Measurements from ENCODE around the gene SLC9A9. TPM values are rescaled to one million over a fixed set of nuclear protein-coding genes. Genes with fewer than 3 reads are reported as not detected.

The SLC9A9 gene
- total and polyA plus RNA-seq, 2 of the 8 experiments (the other 6 are each of a cell fraction or from before 2014, with no cell fraction given): 0.48 to 1.1 TPM

DNA sequence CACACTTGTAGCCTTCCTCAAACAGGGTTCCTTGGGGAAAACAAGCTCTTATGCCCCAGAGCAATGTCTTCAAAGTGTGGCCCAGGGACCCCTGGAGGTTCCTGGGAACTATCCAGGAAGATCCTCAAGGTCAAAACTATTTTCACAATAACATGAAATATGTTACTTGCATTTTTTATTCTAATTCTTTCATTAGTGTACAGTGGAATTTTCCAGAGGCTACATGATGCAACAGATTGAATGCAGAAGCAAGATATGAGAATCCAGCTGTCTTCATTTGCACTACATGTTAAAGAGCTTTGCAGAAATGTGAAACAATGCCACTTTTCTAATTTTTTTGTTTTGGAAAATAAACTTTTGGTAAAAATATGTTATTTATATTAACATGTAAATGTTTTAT is 190.9 kb downstream of the SLC9A9 start:
- no peak overlapping the region for H3K4me3 ChIP-seq (ENCODE audit: extremely low read depth in 1 of 4, insufficient read depth in 2 of 4, low read depth in 3 of 4, low read length in 4 of 4)
- H3K4me1 ChIP-seq (replicated peaks in 1 of 4; ENCODE audit: control insufficient read depth in 3 of 4, insufficient read depth in 4 of 4, low read length in 3 of 4): peaks cover 0 to 4% (median 0%) of the 10 kb centered on the region in 4 experiments; a peak in 3 of 7 replicates
- DNase-seq (ENCODE audit: low read depth in 1 of 2, low spot score in 2 of 2): no peak
- no peak overlapping the region for H3K23ac ChIP-seq (ENCODE audit: insufficient read length)
- H3K27ac ChIP-seq (ENCODE audit: low read depth, low read length): no peak overlapping the region
- H3K79me2 ChIP-seq (ENCODE audit: control insufficient read depth in 1 of 2, insufficient read depth in 2 of 2, low read length in 2 of 2): no peaks in the 10 kb centered on the region
- no peak overlapping the region for H3K4me2 ChIP-seq (ENCODE audit: insufficient read depth in 1 of 2, low read depth in 2 of 2, low read length in 2 of 2)
- H3K79me1 ChIP-seq (ENCODE audit: low read depth, low read length): no peaks in the 10 kb centered on the region
- no peak overlapping the region for H2BK5ac ChIP-seq (ENCODE audit: low read depth, low read length)
- no peak overlapping the region for H2BK20ac ChIP-seq (ENCODE audit: low read length)
- no peak overlapping the region for H4K91ac ChIP-seq (replicated peaks; ENCODE audit: insufficient read length, low read length)
- FAIRE-seq: no peak
- peaks cover 0 to 1% (median 0%) of the 10 kb centered on the region in 4 experiments; a peak in 1 of 7 replicates for H3K27me3 ChIP-seq (replicated peaks in 1 of 4; ENCODE audit: control insufficient read depth in 3 of 4, extremely low read depth in 1 of 4, insufficient read depth in 3 of 4, low read length in 3 of 4)
- no peak overlapping the region for H3K56ac ChIP-seq (replicated peaks; ENCODE audit: insufficient read length, low read depth, low read length)
- H2AFZ ChIP-seq (ENCODE audit: low read length): no peak overlapping the region
- no peak overlapping the region for H4K5ac ChIP-seq (ENCODE audit: insufficient read length, low read depth, low read length)
- ChIA-PET CTCF (ENCODE audit: partially characterized antibody) (interaction anchor here (1.1 to 1.4 kb wide), 3 partner anchors 9 to 224 kb away, joined by 3 to 6 read pairs (median 3); no protein-coding TSS in a partner anchor), POLR2A (ENCODE audit: partially characterized antibody) (interaction anchor here (0.6 kb wide), 1 partner anchor 9 kb away, joined by 3 read pairs; no protein-coding TSS in a partner anchor)
- no peak overlapping the region for H2BK15ac ChIP-seq (ENCODE audit: low read length)
- H3K18ac ChIP-seq (ENCODE audit: extremely low read depth, low read length): no peak overlapping the region
- no peak overlapping the region for H3K9ac ChIP-seq (replicated peaks in 1 of 4; ENCODE audit: extremely low read depth in 1 of 4, low read depth in 3 of 4, low read length in 3 of 4)
- H3K36me3 ChIP-seq (ENCODE audit: control insufficient read depth in 2 of 4, insufficient read depth in 4 of 4, low read length in 3 of 4): no peaks in the 10 kb centered on the region
- H2AK5ac ChIP-seq (ENCODE audit: low read depth, low read length): no peak overlapping the region
- H4K20me1 ChIP-seq (replicated peaks in 1 of 2; ENCODE audit: control insufficient read depth in 1 of 2, insufficient read depth in 2 of 2, low read length in 2 of 2): no peaks in the 10 kb centered on the region
- H3K9me3 ChIP-seq (ENCODE audit: insufficient read depth in 2 of 2, low read depth in 1 of 2, low read length in 1 of 2): peaks cover 0 to 6% of the 10 kb centered on the region in 2 experiments; a peak in 2 of 4 replicates
- no peak overlapping the region for H2BK12ac ChIP-seq (ENCODE audit: low read depth, low read length)
- no peak overlapping the region for H3K14ac ChIP-seq (ENCODE audit: insufficient read length)
- H3K23me2 ChIP-seq (ENCODE audit: low read depth, low read length): no peaks in the 10 kb centered on the region; the same call in 1 of the 2 replicates
- H4K8ac ChIP-seq (ENCODE audit: extremely low read depth, insufficient read depth, low read length): no peak overlapping the region
- H3K4ac ChIP-seq (replicated peaks; ENCODE audit: insufficient read length, low read depth, low read length): no peak overlapping the region
- no peak overlapping the region for H2BK120ac ChIP-seq (replicated peaks; ENCODE audit: low read depth, low read length)
- TF ChIP-seq EP300 (IDR thresholded peaks at IDR 0.05; ENCODE audit: borderline replicate concordance in 1 of 2, low read depth in 2 of 2, low read length in 2 of 2): no peak
- TF ChIP-seq, protein P1, sequence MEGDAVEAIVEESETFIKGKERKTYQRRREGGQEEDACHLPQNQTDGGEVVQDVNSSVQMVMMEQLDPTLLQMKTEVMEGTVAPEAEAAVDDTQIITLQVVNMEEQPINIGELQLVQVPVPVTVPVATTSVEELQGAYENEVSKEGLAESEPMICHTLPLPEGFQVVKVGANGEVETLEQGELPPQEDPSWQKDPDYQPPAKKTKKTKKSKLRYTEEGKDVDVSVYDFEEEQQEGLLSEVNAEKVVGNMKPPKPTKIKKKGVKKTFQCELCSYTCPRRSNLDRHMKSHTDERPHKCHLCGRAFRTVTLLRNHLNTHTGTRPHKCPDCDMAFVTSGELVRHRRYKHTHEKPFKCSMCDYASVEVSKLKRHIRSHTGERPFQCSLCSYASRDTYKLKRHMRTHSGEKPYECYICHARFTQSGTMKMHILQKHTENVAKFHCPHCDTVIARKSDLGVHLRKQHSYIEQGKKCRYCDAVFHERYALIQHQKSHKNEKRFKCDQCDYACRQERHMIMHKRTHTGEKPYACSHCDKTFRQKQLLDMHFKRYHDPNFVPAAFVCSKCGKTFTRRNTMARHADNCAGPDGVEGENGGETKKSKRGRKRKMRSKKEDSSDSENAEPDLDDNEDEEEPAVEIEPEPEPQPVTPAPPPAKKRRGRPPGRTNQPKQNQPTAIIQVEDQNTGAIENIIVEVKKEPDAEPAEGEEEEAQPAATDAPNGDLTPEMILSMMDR (IDR thresholded peaks at IDR 0.05; ENCODE audit: control extremely low read depth in 1 of 3, insufficient read depth in 1 of 3, low read depth in 1 of 3, low read length in 3 of 3): no peak
- TF ChIP-seq CREB1 (IDR thresholded peaks at IDR 0.05): no peak
- TF ChIP-seq CHD2 (IDR thresholded peaks at IDR 0.05; ENCODE audit: low read length): no peak
- TF ChIP-seq SIN3A (conservative IDR thresholded peaks at IDR 0.05 in 1 of 2, IDR thresholded peaks at IDR 0.05 in 1 of 2; ENCODE audit: low read depth in 1 of 2, low read length in 2 of 2): no peak
- TF ChIP-seq TBP (IDR thresholded peaks at IDR 0.05; ENCODE audit: low read depth, low read length): no peak
- TF ChIP-seq YY1 (IDR thresholded peaks at IDR 0.05; ENCODE audit: low read depth, low read length): no peak
- no peak for TF ChIP-seq RXRA (IDR thresholded peaks at IDR 0.05; ENCODE audit: insufficient read depth, low read depth, low read length)
- TF ChIP-seq TAF1 (IDR thresholded peaks at IDR 0.05; ENCODE audit: low read depth, low read length): no peak
- no peak for TF ChIP-seq KDM1A (IDR thresholded peaks at IDR 0.05; ENCODE audit: borderline replicate concordance, low read length)
- no peak for TF ChIP-seq MAFK (IDR thresholded peaks at IDR 0.05; ENCODE audit: low read depth, low read length)
- no peak for TF ChIP-seq TEAD4 (IDR thresholded peaks at IDR 0.05; ENCODE audit: low read depth, low read length)
- no peak for TF ChIP-seq EGR1 (IDR thresholded peaks at IDR 0.05; ENCODE audit: borderline replicate concordance, low read depth, low read length)
